Fibroblast of pulmonary artery (primary cell): ENCODE measurements around the gene GLYATL3.

ENCODE experiments used
- DNase-seq: peaks from one replicate; pipeline ENCODE4 v3.0.0-alpha.2; 2010; ENCODE audit warnings: low read depth
- H3K4me3 ChIP-seq: replicated peaks from 2 replicates; pipeline ENCODE4 v1.5.1; 2011; ENCODE audit warnings: low read depth, mild to moderate bottlenecking, control low read depth, low read length, moderate library complexity
- TF ChIP-seq, protein P1 (sequence below): IDR thresholded peaks from 2 replicates; pipeline ENCODE4 v1.5.1; 2011; ENCODE audit warnings: mild to moderate bottlenecking, control low read depth, low read length, inconsistent platforms; ENCODE audit errors: missing control alignments

Gene GLYATL3

DNA sequence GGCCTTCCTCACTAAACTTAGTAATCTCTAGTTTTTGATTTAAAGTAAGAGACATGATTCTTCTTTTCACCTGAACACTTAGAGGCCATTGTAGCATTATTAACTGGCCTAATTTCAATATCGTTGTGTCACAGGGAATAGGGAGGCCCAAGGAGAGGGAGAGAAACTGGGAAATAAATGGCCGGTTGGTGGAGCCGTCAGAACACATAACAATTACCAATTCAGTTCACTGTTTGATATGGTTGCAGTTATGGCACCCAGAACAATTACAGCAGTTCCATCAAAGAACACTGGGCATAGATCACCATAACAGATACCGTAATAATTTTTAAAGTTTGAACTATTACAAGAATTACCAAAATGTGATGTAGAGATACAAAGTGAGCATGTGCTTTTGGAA is 9.1 kb upstream of the GLYATL3 start:
- no peak for DNase-seq
- TF ChIP-seq, protein P1, sequence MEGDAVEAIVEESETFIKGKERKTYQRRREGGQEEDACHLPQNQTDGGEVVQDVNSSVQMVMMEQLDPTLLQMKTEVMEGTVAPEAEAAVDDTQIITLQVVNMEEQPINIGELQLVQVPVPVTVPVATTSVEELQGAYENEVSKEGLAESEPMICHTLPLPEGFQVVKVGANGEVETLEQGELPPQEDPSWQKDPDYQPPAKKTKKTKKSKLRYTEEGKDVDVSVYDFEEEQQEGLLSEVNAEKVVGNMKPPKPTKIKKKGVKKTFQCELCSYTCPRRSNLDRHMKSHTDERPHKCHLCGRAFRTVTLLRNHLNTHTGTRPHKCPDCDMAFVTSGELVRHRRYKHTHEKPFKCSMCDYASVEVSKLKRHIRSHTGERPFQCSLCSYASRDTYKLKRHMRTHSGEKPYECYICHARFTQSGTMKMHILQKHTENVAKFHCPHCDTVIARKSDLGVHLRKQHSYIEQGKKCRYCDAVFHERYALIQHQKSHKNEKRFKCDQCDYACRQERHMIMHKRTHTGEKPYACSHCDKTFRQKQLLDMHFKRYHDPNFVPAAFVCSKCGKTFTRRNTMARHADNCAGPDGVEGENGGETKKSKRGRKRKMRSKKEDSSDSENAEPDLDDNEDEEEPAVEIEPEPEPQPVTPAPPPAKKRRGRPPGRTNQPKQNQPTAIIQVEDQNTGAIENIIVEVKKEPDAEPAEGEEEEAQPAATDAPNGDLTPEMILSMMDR, result no peak
- no peak overlapping the region for H3K4me3 ChIP-seq

DNA sequence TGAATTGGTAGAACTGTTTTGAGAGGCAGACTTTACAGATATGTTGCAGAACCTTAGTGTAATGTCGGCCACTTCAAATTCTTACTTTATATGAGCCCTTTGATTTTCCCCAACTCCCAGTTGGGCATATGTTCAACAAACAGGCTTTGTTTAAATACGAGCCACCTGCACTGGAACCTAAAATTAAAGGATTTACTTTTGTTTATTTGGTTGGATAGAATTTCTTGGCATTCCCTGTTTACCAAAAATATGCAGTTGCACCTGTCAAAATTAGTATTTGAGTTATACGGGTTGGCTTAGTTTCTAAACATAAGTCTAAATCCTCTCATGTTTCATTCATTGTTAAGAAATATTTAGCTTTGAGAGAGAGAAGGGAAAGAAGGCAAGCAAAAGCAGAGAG is 2.4 kb upstream of the GLYATL3 start:
- TF ChIP-seq, protein P1, result no peak
- DNase-seq, result no peak
- no peak overlapping the region for H3K4me3 ChIP-seq

DNA sequence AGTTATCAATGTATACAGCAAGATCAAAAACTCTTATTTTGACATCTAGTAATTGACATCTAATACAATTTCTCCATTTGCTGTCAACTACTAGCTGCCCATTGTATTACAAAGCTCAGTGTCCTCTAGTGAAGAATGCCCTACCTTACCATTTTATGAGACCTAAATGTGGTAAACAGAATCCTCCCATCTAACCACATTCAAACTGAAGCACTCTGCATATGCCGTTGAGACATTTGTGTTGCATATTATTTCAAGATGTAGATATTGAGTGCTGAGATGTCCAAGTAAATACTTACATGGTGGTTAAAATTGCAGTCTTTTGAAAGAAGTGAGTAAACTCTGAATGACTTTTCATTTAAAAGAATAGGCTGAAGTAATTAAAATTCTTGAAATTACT is 597 bp upstream of the GLYATL3 start:
- TF ChIP-seq, protein P1, result no peak
- DNase-seq, result no peak
- no peak overlapping the region for H3K4me3 ChIP-seq

DNA sequence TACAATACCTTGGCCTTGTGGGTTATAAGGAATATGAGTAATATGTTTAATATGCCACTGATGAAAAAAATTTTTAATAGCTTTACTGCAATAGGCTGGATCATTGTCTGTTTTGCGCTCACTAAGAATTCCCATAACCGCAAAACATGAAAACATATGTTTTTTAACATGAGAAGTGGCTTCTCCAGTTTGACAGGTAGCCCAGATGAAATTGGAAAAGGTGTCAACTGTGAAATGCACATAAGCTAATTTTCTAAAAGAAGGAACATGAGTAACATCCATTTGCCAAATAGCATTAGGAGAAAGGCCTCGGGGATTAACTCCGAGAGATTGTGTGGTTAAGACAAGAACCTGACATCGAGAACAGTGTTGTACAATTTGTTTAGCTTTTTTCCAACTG is 4.9 kb downstream of the GLYATL3 start:
- TF ChIP-seq, protein P1, result no peak
- DNase-seq, result no peak
- H3K4me3 ChIP-seq, result no peak overlapping the region

DNA sequence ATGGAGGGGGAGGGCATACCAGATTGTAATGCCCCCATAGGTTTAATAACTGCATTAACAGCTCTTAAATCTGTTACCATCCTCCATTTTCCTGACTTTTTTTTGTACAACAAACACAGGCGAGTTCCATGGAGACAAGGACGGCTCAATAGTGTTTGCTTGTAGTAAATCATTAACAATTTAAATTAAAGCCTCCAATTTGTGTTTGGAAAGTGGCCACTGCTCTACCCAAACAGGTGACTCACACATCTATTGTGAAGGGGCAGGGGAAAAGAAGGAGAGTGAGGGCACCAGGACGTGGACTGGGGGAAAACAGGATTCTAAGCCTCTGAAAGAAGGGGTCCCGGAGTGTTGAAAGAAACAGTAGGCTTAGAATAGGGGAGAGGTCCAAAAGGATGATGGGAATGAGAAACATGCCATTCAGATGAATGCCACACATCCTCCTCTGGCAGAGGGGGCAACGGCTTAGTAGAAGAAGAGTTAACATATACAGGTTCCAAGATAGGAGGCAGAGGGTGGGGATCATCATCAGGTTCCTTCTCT is 6.9 kb downstream of the GLYATL3 start:
- no peak for DNase-seq
- no peak overlapping the region for H3K4me3 ChIP-seq
- TF ChIP-seq, protein P1, result no peak

DNA sequence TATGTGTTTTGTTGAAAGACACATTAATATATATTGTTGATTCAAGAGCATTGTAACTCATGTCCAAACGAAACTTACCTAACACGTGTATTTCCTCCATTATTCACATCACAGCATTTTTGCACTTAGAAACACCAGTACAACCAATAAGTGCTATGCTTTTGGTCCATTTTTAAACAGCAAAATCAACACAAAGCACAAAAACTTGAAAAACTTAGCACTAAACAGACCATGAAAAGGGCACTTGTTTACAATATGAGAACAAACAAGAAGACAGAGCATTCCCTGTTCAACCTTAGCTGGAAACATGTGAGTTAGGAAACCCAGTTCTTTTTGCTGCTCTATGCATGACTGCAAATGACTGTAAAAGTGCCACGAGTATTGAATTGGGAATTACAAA is 9.6 kb downstream of the GLYATL3 start:
- H3K4me3 ChIP-seq, result no peak overlapping the region
- DNase-seq, result no peak
- TF ChIP-seq, protein P1, result no peak
